NCI-H524 treated with DMSO at 0.1 percent for 48 hours (cell line): ENCODE data around the gene SGCA.

Source experiments
- DNase-seq: peaks from one replicate; lab custom pipeline; 2025; lab: John Stamatoyannopoulos, UW

The SGCA gene

DNA sequence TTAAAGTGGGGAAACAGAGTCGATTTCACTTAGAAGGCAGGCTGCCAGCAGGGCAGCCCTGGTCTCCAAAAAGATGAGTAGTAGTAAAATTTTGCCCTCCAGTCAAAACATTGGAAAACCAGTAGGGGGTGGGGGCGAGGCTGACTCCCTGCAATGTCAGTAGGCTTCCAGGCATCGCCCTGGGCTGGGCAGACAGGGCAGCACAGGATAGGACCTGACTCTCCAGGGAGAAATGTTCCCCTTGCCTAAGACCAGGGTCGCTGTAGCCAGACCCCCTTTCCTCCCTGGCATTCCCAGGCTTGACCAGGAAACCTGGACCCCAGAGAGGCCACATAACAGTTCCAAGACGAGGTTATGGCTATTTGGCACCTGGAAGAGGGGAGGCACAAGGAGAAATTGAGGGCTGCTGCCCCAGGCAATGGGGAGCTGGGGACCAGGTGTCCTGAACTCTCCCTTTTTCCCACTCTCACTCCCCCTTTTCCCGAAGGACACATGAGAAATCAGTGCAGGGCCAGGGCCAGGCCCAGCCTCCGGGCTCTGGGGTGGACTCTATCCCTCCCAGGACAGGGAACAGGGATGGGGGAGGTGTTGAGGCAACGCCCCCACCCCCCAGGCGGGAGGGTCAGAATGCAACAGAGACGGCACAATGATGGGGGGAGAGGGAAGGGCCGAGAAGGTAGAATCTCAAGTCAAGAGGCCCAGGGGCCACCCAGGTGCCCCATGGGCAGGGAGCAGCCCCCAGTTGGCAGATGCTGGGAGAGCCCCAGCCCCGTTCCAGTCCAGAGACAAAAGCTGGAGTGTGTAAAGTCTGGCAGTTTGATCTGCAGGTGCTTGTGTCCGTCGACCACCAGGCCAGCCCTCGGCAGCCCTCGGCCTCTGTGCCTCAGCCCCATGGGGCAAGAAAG, 31.3 kb upstream of the SGCA start:
- DNase-seq = no peak

DNA sequence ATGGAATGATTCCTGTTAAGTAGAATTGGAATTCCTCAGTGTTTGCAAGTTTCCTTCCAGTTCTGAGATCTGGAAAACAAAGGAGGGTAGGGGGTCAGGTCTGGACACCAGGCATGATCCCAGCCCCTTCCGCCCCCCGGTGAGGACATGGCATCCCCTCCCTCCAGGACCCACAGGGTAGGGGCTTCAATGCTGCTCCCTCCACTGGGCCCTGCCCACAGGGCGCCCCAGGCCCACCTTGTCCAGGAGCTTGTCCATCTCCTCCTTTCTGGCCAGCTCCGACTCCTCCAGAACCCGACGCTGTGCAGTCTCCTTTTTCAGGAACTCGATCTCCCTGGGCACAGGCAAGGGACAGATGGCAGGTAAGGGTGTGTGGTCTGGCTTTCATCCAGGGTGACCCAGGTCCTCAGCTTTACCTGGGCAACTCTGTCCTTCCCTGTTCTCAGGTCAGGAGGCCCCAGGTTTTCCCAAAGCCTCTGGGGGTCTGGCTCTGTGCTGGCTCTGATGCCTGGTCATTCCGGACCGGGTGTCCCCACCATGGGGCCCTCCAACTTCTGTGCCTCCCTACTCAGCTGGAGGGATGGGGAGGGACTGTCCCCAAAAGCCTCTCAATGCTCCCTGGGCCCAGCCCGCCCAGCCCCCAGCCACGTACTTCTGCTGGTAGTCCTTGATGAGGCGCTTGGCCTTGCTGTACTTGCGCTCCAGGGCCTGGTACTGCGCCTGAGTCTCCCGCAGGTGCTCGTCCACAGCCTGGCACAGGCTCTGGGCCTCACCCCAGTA, 30.3 kb upstream of the SGCA start:
- DNase-seq = no peak

GRCh38 chr17:50136096-50136687, 29.6 kb upstream of the SGCA start:
- DNase-seq = no peak

GRCh38 chr17:50137042-50137441, 28.8 kb upstream of the SGCA start:
- DNase-seq = no peak

- DNase-seq = no peak
Measured at GRCh38 chr17:50139185-50139783, 26.5 kb upstream of the SGCA start.

GRCh38 chr17:50139950-50140885, 25.6 kb upstream of the SGCA start:
- no peak for DNase-seq

DNA sequence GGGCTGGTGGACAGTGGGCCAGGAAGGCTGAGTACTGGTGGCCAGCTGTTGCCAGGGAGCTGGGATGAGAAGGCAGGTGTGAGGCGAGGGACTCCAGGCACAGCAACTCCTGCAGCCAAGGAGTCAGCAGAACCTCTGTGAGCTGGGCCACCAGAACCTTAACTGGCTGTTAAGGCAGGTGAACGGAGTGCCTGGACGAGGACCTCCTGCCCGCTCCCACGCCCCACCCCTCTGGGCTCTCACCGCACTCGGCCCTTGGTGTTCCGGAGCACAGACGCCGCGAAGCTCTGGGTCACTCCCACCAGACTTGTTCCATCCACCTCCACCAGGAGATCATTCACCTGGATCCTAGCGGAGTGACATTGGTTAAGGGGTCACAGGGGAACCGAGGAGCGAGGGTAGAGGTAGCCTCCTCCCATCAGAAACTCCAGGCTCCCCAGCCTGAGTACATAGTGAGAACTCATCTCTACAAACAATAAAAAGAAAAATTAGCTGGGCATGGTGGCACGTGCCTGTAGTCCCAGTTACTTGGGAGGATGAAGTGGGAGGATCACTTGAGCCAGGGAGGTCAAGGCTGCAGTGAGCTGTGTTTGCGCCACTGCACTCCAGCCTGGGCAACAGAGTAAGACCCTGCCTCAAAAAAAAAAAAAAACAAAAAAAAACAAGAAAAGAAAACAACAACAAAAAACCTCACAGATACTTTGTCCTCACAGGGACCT, 24.6 kb upstream of the SGCA start:
- no peak for DNase-seq

DNA sequence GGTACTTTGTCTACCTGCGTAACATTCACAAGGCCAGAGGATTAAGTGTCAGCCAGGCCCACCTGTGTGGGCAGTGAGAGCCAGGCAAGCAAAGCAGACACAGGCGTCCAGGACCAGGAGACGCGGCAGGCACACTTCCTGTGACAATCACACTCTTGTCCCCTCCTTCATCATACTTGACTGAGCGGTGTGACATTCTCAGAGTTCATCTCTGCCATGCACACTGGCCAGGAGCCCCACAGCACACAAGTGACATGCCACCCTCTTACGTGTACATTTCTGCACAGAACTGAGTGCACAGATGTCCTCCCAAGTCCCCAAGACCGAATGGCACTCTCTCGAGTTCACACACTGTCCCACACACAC, 24.1 kb upstream of the SGCA start:
- no peak for DNase-seq

DNA sequence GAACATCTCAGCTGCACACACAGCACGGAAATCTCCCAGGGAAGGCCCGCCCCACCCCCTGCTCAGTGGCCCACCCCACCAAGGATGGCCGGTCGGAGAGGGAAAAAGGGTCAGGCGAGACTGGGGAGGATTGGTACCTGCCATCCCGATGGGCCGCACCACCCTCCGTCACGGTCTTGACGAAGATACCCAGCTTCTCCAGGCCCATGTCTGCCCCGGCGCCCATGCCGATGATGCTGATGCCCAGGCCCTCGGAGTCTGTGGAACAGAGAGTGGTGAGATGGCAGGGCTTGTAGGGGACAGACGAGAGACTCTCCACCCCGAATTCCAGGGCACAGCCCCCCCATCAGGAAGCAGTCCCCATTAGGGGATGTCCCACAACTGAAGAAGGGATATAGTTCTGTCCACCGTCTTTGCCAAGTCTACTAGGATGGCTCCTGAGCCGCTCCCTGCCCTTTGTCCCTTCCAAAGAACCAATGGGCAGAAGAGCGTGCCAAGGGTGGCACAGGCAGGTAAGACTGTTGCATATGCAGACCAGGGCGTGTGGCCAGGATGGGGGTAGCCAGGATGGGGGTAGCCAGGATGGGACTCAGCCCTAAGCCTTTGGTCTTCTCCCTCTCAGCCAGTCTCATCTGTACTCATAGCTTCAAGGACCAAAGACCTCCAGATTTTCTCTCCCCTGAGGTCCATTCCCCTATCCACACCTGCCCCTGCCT, 22.2 kb upstream of the SGCA start:
- DNase-seq = no peak

DNA sequence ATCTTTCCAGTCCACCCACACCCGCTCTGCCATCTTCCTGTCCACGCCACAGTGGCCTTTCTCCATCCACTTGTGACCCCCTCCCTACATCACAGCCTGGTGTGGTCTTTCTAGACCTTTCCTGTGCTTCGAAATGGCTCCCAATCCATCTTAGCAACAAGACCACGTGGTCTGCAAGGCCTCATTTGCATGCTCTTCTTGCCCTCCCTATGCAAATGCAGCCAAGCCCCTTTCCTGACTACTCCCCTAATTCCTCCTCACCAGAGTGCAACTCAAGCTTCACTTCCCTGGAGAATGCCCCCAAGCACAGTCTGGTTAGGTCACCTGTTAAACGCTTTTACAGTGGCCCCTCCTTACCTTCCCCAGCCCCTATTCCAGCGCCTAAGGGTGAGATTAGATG, 21.4 kb upstream of the SGCA start:
- DNase-seq = no peak

- no peak for DNase-seq
Measured at GRCh38 chr17:50144845-50145531, 20.8 kb upstream of the SGCA start.

DNA sequence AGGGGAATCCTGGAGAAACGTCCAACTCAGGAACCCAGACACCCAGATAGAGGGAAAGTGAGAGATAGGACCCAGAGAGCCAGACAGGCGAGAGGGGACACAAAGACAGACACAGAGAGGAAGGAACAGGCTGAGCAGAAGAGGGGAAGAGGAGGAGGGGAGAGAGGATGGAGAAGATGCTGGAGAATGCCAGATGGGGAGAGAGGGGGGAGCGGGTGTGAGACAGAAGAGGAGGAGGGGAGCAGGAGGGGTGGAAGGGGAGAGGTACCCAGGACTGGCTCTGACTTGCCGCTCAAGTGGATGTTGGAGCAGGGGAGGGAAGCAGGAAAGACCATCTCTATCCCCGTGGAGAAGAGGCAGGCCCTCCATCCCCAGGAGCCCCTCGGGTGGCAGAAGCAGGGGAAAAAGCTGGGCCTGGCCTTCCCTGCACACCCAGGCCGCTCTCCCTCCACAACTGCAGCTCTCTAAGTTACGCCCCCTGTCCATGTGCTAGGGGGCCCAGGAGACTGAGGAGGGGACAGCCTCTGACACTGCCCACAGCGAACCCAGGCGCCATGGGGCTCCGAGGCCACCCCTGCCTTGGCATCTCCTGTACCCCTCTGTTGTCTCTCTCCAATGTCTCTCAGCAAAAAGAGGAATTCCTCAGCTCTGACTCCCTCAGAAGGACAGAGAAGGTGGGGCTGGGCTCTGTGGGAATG, 20.1 kb upstream of the SGCA start:
- peak; percentile 28 for DNase-seq

GRCh38 chr17:50146230-50146926, 19.4 kb upstream of the SGCA start:
- no peak for DNase-seq

DNA sequence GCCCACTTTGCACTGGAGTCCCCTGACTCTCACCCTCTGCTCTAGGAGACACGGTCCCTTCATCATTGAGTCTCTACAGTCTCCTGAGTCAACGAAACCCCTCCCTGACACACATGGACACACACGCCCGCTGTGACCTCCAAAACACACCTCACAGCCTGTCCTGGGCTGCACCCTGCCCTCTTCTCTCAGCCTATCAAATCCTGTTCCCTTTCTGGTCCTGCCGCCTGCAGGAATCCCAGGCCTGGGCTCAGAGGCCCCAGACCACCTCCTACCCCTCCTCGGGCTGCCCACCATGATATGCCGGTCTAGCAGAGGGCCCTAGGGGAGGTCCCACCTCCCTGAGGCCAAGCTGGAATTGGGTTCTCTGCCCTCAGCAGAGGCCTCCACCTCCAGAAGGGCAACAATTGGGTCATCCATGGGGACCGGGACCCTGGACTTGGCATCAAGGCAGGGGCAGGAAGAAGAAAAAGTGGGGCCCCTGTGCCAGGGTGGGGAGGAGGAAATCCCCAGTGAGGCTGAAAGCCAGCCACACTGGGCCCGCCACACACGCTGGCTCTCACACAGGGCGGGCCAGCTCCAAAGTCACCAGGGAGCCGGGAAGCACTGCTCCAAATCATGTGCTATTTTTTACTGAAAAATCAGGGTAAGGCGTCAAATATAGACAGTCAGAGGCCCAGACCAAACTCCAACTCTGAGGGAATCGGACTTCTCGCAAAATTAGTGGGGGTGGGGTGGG, 18.7 kb upstream of the SGCA start:
- DNase-seq = no peak

DNA sequence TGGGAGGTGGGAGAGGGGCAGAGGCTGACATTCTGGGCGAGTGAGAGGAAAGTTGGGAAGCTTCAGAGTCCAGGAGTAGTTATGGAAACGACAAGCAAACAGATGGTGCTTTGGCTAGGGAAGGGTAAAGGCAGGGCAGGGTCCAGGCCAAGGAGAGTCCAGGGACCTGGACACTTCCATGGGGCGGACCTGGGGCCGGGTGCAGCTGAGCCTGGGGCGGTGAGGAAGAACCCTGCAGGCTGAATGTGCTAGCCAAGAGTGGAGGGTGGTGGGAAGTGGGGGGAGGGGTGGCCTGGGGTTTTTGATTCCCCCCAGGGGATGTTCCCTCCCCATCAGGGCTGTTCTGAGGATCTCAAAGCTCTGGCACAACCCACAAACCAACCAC, 18.0 kb upstream of the SGCA start:
- DNase-seq = no peak

GRCh38 chr17:50148226-50149090, 17.3 kb upstream of the SGCA start:
- no peak for DNase-seq

DNA sequence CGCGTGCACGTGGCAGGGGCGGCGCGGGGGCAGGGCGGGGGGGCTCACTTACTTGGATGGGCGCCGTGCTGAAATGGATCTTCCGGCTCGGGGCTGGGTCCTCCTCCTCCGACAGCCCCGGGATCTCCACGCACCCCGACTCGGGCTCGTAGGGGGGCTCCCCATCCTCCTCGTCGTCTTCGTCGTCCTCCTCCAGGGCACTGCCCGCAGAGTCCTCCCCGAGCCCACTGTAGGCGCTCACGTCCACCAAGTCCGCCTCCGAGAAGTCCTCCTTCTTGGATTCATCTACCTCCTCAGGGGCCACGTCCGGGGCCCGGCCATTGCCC, 16.8 kb upstream of the SGCA start:
- DNase-seq = no peak
